Nucleus accumbens (tissue), 56 donors: ENCODE data around the gene PFKP.
"Not testable (repeated sequence)": the region's sequence is repeated elsewhere in the genome, so short reads cannot be mapped to it uniquely, and the experiment has no call there.

Experiments
- DNase-seq, 56 donors: peaks; one replicate each; lab custom pipeline; 2025; lab: John Stamatoyannopoulos, UW

Gene PFKP

DNA sequence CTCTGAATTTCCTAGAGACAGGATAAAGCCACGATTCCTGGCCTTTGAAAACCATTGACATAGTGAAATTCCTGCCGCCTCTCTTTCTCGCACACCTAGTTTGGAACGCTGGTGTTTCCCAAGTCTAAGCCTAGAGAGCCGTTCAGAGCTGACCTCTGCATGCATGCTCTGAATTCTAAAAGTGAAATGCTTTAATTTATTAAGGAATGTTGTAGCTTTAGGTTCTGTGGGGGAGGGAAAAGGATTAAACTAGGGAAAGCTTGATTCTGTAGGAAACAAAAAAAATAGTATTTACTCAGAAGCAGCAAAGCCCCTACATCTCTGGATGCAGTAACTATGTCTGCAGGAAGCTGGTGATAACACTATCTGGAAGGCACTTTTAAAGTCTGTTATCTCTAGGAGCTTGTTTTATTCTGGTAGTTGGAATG, 27.3 kb downstream of the PFKP start:
- no peak for DNase-seq

DNA sequence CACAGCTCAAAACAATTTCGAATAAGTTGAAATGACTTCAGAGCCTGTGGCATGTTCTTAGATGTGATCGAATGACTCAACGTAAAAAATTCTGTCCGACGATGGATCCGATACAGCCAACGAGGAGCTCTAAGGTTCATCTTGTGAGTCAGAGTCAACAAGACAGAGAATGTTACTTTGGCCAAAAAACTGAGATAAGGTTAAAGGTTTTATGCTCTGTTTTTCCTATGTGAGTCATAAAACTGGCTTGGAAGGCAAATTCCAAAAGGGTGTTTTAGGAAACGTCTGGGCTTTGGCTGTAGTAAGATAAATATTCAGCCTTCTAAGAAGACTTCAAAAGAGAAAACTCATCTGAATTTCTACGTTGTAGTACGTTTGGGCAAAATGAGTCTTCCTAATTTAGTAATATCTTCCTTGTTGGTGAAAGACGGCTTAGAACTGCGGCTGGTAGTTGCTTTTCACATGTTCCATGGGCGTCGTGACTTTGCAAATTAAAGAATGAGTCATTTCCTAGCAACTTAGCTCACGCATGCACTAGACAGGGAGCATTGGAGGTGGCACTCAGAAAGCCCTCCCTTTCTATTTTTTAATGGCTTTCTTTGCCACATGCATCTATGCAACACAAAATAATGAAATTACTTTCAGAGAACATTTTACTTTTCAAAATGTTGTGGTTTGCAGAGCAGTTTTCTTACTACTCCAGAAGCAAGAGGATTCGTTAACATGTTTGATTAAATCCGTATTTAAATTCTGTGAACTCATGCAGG, 28.2 kb downstream of the PFKP start:
- peak in 22 of 56 donors; percentile 10 to 76 (median 34) for DNase-seq

DNA sequence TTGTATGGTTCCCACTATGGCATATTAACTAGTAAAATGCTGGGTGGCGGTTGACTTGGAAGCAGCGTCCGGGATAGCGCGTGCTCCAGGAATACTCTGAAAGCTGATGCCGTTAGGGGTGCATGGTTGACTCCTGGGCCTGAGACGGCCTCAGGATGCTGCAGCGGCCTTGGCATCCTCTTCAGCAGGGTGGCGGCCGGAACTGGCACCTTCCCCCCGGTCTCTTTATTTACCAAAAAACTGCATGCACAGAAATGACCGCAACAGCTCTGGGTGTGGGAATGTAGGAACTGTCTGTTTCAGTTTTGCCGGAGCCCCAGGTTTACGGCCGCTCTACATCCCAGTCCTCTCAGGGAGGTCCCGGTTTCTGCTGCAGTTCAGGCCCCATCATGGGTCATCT, 28.8 kb downstream of the PFKP start:
- DNase-seq = no peak

DNA sequence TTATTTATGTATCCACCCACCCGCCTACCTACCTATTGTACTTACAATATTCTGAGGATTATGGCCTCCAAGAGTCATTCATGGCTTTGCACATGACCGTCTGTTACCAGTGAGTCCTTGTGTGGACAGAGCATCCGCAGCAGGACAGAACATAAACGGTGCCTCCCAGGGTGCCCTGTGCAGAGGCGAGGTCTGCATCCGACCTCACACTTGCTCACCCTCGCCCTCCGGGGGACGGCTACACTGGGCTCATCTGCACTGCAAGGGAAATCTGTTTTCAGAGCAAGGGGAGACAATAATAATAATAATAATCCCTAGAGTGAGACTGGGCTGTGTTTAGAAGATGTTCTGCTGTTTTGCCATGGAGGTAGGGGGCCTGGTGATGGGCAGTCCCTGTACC, 29.8 kb downstream of the PFKP start:
- DNase-seq = no peak

DNA sequence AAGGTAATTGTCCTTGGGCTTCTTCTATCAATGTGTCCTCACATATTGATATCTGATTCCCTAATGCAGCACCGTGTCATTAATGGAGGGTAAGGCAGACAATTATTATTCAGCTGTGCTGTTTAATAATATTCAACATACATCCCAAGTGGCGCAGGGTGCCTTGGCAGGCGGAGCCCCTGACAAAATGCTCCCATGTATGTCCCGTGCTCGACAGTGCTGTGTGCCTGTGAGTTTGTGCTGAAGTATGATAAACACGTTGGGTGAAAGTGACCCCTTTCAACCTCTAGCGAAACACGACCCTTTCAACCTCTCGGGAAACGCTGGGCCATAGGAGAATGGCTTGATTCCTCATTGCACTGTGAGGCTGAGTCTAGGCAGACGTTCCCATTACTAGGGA, 31.3 kb downstream of the PFKP start:
- DNase-seq = no peak

DNA sequence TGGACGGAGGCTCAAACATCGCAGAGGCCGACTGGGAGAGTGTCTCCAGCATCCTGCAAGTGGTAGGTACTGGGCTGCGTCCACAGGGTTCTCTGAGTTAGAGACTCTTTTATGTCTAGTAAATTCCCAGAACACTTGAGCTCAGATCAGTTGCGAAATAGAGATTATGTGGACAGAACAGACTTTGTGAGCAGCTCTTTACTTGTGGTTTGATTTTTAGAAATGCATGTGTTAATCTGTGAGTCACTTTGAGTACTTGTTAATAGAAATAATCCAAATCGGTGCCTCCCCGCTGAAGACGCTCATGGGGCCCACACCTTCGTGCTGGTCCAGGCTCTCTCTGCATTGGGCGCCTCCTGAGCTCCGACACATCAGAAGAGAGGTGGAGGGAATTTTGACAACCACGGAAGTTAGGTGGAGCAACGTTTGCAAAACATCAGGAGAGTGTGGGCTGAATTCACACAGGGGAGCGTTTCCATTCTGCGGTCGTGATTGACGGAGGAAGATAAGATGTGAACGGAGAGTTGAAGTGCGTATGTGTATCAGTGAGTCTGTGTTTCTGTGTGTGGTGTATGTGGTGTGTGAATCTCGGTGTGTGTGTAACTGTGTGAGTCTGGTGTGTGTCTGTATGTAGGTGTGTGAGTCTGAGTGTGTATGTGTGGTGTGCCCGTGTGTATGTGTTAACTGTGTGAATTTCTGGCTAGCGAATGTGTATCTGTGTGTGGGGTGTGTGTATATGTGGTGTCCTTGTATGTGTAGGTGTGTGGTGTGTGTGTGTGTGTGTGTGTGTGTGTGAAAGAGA, 32.1 kb downstream of the PFKP start:
- peak in 7 of 56 donors; percentile 14 to 40 (median 25) for DNase-seq

DNA sequence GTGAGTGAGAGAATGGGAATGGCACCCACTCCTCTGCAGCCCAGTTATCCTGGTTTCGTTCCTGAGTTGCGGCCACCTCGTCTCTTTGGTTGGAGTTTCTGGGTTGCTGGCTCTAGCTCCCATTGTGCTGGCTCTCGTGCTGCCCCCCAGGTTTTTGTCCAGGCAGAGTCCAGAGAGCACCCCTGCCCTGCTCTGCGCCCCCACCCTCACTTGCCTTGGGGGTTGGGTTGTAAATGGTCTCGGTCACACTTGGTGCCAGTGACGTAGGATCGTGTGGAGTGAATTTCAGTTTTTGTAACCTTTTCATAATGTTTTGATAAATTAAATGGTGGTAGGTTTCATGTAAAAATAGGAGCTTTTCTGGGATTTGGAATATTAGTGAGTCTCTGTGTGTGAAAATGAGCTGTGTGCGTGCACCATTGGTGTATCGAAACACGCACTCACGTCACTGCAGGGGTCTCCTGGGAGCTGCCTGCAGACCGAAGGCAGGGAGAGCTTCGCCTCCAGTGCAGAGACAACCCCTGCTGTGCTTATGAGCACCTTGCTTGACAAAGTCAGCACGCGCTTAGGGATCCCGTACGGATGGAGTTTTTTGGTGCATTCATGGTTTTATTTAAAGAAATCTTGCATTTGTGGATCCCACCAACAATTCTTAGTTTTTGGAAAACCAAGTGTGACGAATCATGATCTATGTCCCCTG, 32.9 kb downstream of the PFKP start:
- no peak for DNase-seq

DNA sequence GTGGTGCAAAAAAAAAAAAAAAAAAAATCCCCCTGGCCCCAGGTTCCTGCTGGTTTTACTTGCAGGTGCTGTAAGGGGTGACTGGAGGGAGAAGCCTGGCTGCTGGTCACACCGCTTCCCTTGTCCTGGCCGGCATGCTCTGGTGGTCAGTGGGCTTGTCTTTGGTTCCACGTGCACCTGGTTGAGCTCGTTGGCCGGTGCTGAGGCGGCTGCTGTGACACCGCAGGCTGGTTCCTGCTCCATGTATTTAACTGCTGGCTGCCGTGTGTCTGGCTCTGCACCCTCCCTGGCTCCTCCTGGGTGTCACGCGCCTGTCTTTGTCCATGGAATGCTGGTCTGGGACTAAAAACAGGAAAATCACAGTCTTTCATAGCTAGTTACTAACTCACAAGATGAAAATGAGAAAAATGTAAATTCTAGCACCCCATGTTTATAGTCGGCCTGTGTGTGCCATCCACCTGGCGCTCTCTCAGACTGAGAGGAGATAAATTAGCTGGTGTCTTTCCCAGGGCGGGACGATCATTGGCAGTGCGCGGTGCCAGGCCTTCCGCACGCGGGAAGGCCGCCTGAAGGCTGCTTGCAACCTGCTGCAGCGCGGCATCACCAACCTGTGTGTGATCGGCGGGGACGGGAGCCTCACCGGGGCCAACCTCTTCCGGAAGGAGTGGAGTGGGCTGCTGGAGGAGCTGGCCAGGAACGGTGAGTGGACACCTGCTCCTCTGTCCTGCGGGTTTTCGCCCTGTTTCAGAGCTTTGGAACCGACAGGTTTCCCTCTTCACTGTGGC, 33.7 kb downstream of the PFKP start:
- no peak for DNase-seq

DNA sequence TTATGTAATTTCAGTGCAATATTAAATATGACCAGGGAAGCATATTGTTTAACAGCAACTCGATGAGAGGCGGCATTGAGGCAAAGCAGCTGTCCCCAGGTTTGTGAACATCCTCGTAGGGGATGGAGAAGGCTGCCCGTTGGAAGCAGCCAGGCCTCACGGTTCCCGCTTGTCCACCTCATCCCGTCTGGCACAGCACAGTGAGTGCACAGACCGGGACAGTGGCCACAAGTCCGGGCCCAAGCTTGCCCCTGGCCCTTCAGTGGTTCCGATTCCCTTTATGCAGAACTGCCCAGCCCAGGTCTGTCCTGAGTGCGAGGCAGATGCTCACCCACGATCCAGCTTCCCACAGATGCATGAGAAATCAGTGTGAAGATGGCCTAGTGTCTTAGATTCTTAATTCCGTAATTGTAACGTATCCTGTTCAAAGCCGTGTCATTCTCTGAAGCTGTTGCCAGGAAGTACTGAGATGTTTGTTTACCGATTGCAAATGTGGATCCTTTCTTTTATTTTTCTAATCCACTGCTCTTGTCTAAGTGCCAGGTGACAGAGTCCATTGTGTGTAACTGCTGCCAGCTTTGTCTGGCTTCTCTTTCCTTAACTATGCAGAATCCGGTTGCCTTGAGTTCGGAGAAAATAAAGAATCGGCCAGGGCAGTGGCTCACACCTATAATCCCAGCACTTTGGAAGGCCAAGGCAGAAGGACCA, 35.5 kb downstream of the PFKP start:
- peak in 1 of 56 donors; percentile 14 for DNase-seq

DNA sequence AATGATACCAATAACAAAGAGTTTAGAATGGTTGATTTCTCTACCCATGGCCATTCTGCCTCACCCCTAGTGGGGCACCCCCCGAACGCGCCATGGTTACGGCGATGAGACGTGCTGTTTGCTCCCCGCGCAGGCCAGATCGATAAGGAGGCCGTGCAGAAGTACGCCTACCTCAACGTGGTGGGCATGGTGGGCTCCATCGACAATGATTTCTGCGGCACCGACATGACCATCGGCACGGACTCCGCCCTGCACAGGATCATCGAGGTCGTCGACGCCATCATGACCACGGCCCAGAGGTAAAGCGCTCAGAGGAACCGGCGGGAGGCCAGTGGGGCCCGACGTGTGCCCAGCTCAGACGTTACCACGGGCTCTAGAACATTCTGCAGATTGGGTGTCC, 36.3 kb downstream of the PFKP start:
- DNase-seq = no peak

DNA sequence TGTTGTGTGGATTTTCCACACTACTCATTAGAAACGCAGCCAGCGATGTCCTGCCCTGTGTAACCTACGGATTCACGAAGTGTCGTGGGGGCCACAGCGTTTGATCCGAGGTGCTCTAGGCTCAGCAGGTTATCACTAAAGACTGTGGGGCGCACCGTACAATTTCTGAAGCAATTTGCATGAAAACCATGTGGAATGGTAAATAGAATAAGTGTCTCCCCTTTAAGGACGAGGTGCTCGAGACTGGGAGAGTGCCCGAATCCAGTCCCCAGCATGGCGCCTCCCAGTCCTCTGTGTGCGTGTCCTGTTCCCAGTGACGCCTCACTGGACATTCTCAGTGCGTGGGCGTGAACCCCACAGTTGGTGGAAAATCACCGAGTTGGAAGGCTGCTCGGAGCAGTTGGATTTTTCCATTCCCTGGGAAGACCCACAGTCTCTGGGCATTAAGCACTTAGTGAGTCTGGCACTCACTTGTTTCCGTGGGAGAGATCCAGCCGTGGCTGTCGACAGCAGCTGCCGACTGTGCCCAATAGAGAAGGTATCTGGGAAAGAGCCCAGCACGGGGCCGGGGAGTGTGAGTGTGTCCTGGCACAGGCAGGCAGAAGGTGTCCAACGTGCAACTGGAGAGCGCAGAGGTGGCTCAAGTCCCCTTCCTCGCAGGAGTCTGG, 37.0 kb downstream of the PFKP start:
- peak in 36 of 56 donors; percentile 7 to 85 (median 48) for DNase-seq

DNA sequence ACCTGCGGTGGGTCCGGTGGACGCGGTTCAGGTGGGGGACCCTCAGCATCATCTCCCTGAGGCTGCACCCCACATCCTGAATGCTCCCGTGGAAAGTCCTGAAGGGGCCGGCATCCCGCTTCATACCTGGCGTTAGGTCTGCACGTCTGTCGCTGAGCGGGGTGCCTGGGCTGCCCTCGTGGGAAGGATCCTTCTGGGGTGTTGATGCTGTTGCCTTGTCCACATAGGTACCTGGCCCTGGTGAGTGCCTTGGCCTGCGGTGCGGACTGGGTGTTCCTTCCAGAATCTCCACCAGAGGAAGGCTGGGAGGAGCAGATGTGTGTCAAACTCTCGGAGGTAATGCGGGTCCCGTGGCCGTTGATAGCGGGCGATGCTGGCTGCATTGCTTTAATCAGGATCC, 37.8 kb downstream of the PFKP start:
- no peak for DNase-seq

DNA sequence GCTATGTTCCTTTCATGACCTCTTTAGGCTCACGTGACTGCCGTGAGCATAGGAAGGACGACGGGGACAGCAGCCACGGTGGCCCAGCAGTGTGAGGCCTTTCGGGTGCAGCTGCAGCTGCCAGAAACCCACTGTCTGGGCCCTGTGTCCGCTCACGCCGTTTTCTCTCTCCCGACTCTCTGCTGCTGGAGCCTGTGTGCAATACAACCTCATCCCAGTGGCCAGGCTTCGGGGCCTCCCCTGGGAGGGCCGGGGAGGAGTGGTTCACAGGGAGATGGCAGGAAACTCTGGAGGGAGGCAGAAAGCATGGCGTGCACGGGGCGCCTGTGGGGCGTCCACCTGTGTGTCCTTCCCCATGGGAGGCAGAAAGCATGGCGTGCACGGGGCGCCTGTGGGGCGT, 38.6 kb downstream of the PFKP start:
- no peak for DNase-seq

DNA sequence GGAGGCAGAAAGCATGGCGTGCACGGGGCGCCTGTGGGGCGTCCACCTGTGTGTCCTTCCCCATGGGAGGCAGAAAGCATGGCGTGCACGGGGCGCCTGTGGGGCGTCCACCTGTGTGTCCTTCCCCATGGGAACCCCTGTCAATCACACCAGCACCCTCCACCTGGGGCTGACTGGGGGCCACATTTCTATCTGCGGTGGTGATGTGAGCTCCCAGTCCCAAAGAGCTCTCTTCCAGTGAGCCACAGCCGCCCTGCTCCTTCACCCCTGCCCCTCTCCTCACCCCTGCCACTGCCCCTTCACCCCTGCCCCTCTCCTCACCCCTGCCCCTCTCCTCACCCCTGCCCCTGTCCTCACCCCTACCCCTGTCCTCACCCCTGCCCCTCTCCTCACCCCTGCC, 39.0 kb downstream of the PFKP start:
- DNase-seq = not testable (repeated sequence)

DNA sequence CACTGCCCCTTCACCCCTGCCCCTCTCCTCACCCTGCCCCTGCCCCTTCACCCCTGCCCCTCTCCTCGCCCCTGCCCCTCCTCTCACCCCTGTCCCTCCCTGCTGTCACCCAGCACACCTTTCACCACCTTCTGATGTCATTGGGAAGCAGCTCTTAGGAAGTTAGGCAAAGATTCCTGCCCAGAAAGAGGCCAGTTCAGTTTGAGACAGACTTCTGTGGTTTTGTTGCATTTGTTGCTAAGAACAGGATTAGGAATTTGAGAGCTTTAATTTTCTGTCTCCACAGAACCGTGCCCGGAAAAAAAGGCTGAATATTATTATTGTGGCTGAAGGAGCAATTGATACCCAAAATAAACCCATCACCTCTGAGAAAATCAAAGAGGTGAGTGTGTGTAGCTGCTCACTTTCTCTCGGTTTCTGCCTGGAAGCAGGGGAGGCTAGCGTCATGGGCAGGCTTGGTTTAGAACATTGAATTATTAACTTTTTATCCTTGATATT, 39.6 kb downstream of the PFKP start:
- DNase-seq = no peak

DNA sequence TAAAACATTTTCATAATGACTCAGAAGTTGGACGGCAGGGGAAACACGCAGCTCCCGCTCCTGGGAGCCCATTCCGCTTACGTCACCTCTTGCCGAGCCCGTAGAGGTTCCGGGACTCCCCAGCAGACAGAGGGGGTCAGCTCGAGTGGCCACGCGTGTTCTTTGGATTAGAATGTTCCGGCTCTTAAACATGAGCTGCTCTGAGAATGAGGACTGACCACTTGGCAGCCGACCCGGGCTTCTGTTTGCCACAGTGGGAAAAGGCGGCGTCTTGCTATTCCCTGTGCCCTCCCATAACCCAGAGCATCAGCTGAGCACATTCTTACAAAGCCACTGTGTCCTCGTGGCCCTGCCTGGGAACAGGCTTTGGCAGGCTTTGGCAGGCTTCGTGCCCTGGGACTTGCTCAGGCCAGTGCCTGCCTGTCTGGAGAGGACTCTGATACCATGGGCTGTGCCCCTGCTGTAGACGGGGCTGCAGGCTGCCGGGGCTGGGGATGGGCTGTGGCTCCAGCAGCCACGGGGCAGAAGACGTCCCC, 40.1 kb downstream of the PFKP start:
- DNase-seq = peak in 55 of 56 donors; percentile 32 to 93 (median 79)

DNA sequence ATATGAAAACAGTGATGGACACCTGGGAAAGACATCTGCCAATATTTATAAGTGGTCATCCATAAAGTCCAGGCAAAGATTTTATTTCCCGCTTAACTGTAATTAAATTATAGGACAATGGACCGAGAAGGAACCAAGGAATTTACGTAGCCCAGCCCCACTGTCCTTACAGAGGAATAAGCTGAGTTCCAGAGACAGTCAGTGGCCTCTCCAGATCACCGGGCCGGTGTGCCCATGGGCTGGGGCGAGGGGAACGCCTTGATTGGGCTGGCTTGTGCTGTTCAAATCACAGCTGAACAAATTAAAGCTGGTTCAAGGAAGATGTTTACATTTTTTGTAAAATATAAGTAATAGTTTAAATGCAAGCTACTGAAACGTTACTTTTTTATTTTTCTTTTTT, 40.7 kb downstream of the PFKP start:
- no peak for DNase-seq

DNA sequence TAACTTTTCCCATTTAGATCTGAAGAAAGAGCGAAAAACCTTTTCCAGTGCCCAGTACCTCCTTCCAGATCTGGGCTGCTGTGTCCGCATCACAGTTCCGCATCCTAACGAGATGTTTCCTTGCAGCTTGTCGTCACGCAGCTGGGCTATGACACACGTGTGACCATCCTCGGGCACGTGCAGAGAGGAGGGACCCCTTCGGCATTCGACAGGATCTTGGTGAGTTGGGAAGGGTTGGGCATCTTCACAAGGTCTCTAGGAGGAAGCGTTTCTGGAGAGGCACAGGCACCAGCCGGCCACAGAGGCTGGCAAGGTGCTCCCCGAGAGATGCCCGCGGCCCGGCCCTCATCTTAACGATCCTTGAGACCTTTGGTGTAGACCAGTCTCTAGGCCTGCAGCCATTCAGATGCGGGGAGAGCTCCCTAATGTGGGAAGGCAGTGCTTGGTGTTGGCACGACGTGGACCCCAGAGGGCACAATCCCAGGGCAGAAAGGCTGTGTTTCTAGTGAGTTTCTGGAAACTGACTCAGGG, 41.3 kb downstream of the PFKP start:
- DNase-seq = no peak

DNA sequence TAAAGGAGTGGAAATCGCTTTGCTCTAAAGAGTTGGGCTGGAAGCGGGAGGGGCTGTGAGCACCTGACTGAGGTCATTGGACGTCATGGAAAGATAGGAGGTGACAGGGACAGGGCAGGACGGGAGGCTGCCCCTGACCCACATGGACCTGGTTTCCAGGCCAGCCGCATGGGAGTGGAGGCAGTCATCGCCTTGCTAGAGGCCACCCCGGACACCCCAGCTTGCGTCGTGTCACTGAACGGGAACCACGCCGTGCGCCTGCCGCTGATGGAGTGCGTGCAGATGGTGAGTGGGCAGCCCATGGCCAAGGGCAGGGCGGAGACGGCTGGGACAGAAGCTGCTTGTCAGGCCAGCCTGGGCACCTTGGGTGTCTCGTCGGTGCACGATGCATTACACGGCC, 41.8 kb downstream of the PFKP start:
- DNase-seq = no peak
